Measurements from ENCODE around the gene HOMER3.

GRCh38 chr19:18893587-18894253 is 47.3 kb downstream of the HOMER3 start:
- TF ChIP-seq CTCF (IDR thresholded peaks at IDR 0.05) (no peak), POLR2A (IDR thresholded peaks at IDR 0.05) (no peak)

Measured in breast epithelium (tissue), 3 donors.